Skeletal muscle tissue (tissue), 4 donors: ENCODE results near the gene GLRX. TPM values are rescaled to one million over a fixed set of nuclear protein-coding genes. Genes with fewer than 3 reads are reported as not detected.

ENCODE experiments used
- H3K27ac ChIP-seq: one replicate; pipeline ENCODE4 v1.7.0; 2013; ENCODE audit warnings: mild to moderate bottlenecking, low read depth, low read length, inconsistent platforms
- H3K27me3 ChIP-seq, 3 donors: one replicate each; pipeline ENCODE4 v1.7.0; 2013; ENCODE audit warnings: low read length in 3 of 3; ENCODE audit not compliant: control insufficient read depth in 3 of 3, insufficient read depth in 3 of 3
- H3K36me3 ChIP-seq, 3 donors: one replicate each; pipeline ENCODE4 v1.7.0; 2013; ENCODE audit warnings: low read length in 3 of 3; ENCODE audit not compliant: control insufficient read depth in 3 of 3, insufficient read depth in 3 of 3
- H3K4me1 ChIP-seq, 3 donors: one replicate each; pipeline ENCODE4 v1.7.0; 2013; ENCODE audit warnings: low read length in 3 of 3, mild to moderate bottlenecking in 3 of 3; ENCODE audit not compliant: control insufficient read depth in 3 of 3, insufficient read depth in 3 of 3
- H3K4me3 ChIP-seq, 3 donors: one replicate each; pipeline ENCODE4 v1.7.0; 2013; ENCODE audit warnings: low read length in 3 of 3
- H3K9ac ChIP-seq, 3 donors: one replicate each; pipeline ENCODE4 v1.7.0; 2013; ENCODE audit warnings: low read length in 3 of 3, mild to moderate bottlenecking in 3 of 3, moderate library complexity in 2 of 3, low read depth in 1 of 3
- H3K9me3 ChIP-seq, 3 donors: one replicate each; pipeline ENCODE4 v1.7.0; 2013; ENCODE audit warnings: low read length in 3 of 3; ENCODE audit not compliant: control insufficient read depth in 3 of 3
- total RNA-seq: library from RNA; depleted of rRNA; stranded (reverse); fragments of >200 nt; gene quantifications from one replicate; pipeline ENCODE4 v1.2.3, GENCODE V29; 2014
- donor health status: Osteomylitis.

The GLRX gene
- total RNA-seq, 1 donor from 2014 or later = 6.8 TPM

GRCh38 chr5:95801961-95802360, 20.6 kb downstream of the GLRX start:
- Histone ChIP-seq H3K4me3 (no peak overlapping the region), H3K36me3 (peaks cover 0 to 8% (median 0%) of the 10 kb centered on the region in 3 donors), H3K4me1 (peaks cover 7 to 12% (median 10%) of the 10 kb centered on the region in 3 donors), H3K9me3 (no peaks in the 10 kb centered on the region), H3K27me3 (no peaks in the 10 kb centered on the region), H3K27ac (no peak overlapping the region), H3K9ac (no peak overlapping the region)

- no peak overlapping the region for H3K4me3 ChIP-seq
- H3K4me1 ChIP-seq = peaks cover 7 to 12% (median 10%) of the 10 kb centered on the region in 3 donors
- H3K9me3 ChIP-seq = no peaks in the 10 kb centered on the region
- H3K27me3 ChIP-seq = no peaks in the 10 kb centered on the region
- no peak overlapping the region for H3K9ac ChIP-seq
- H3K36me3 ChIP-seq = peaks cover 0 to 8% (median 0%) of the 10 kb centered on the region in 3 donors
- H3K27ac ChIP-seq = no peak overlapping the region
Measured at GRCh38 chr5:95801532-95801931, 21.0 kb downstream of the GLRX start.

- H3K4me3 ChIP-seq = no peak overlapping the region
- H3K4me1 ChIP-seq = peaks cover 7 to 12% (median 10%) of the 10 kb centered on the region in 3 donors
Measured at GRCh38 chr5:95800553-95800952, 22.0 kb downstream of the GLRX start.

GRCh38 chr5:95799191-95799835, 23.2 kb downstream of the GLRX start:
- Histone ChIP-seq H3K27me3 (no peaks in the 10 kb centered on the region), H3K4me1 (peaks cover 7 to 12% (median 10%) of the 10 kb centered on the region in 3 donors), H3K4me3 (no peak overlapping the region), H3K36me3 (peaks cover under 1 to 5% (median under 1%) of the 10 kb centered on the region in 3 donors), H3K9ac (no peak overlapping the region), H3K27ac (no peak overlapping the region), H3K9me3 (no peaks in the 10 kb centered on the region)

More at GRCh38 chr5:95800553-95800952, 22.0 kb downstream of the GLRX start:
- no peak overlapping the region for H3K9ac ChIP-seq
- peaks cover 0 to 8% (median 0%) of the 10 kb centered on the region in 3 donors for H3K36me3 ChIP-seq
- H3K27ac ChIP-seq = no peak overlapping the region
- no peaks in the 10 kb centered on the region for H3K9me3 ChIP-seq
- no peaks in the 10 kb centered on the region for H3K27me3 ChIP-seq

GRCh38 chr5:95798545-95798944, 24.0 kb downstream of the GLRX start:
- Histone ChIP-seq H3K27me3 (no peaks in the 10 kb centered on the region), H3K36me3 (peaks cover 5 to 12% (median 5%) of the 10 kb centered on the region in 3 donors), H3K9ac (no peak overlapping the region), H3K27ac (no peak overlapping the region), H3K9me3 (no peaks in the 10 kb centered on the region), H3K4me1 (peaks cover 6 to 9% (median 8%) of the 10 kb centered on the region in 3 donors), H3K4me3 (no peak overlapping the region)

GRCh38 chr5:95798048-95798447, 24.5 kb downstream of the GLRX start:
- H3K9me3 ChIP-seq = no peaks in the 10 kb centered on the region
- H3K4me3 ChIP-seq = no peak overlapping the region
- H3K27ac ChIP-seq = no peak overlapping the region
- peaks cover under 1 to 4% (median 3%) of the 10 kb centered on the region in 3 donors for H3K4me1 ChIP-seq
- H3K36me3 ChIP-seq = peaks cover 5 to 15% (median 5%) of the 10 kb centered on the region in 3 donors
- H3K9ac ChIP-seq = no peak overlapping the region
- no peaks in the 10 kb centered on the region for H3K27me3 ChIP-seq

GRCh38 chr5:95797301-95797700, 25.2 kb downstream of the GLRX start:
- Histone ChIP-seq H3K9me3 (no peaks in the 10 kb centered on the region), H3K9ac (no peak overlapping the region), H3K4me1 (no peaks in the 10 kb centered on the region), H3K36me3 (peaks cover 5 to 17% (median 5%) of the 10 kb centered on the region in 3 donors), H3K4me3 (no peak overlapping the region), H3K27me3 (no peaks in the 10 kb centered on the region), H3K27ac (no peak overlapping the region)

- peaks cover 8 to 31% (median 16%) of the 10 kb centered on the region in 3 donors for H3K36me3 ChIP-seq
- no peak overlapping the region for H3K27ac ChIP-seq
- H3K9ac ChIP-seq = no peak overlapping the region
- no peaks in the 10 kb centered on the region for H3K27me3 ChIP-seq
- H3K4me1 ChIP-seq = no peaks in the 10 kb centered on the region
- no peaks in the 10 kb centered on the region for H3K9me3 ChIP-seq
- no peak overlapping the region for H3K4me3 ChIP-seq
Measured at GRCh38 chr5:95794070-95794516, 28.4 kb downstream of the GLRX start.

GRCh38 chr5:95791751-95792150, 30.8 kb downstream of the GLRX start:
- no peak overlapping the region for H3K27ac ChIP-seq
- no peaks in the 10 kb centered on the region for H3K4me1 ChIP-seq
- H3K36me3 ChIP-seq = peaks cover 12 to 34% (median 25%) of the 10 kb centered on the region in 3 donors
- no peaks in the 10 kb centered on the region for H3K27me3 ChIP-seq
- H3K4me3 ChIP-seq = no peak overlapping the region
- H3K9ac ChIP-seq = no peak overlapping the region
- no peaks in the 10 kb centered on the region for H3K9me3 ChIP-seq

GRCh38 chr5:95788493-95788892, 34.0 kb downstream of the GLRX start:
- Histone ChIP-seq H3K4me3 (no peak overlapping the region), H3K4me1 (peaks cover 4 to 11% (median 6%) of the 10 kb centered on the region in 3 donors), H3K9ac (no peak overlapping the region), H3K36me3 (peaks cover 7 to 32% (median 20%) of the 10 kb centered on the region in 3 donors), H3K9me3 (no peaks in the 10 kb centered on the region), H3K27ac (no peak overlapping the region), H3K27me3 (no peaks in the 10 kb centered on the region)
